ENCODE data around the gene HLA-G.

GRCh38 chr6:29800254-29800653 lies 27.4 kb upstream of the HLA-G start:
- TF ChIP-seq POLR2A (IDR thresholded peaks at IDR 0.05; ENCODE audit: low read length): no peak
- TF ChIP-seq GATA1 (IDR thresholded peaks at IDR 0.05; ENCODE audit: low read depth, low read length): no peak
